Raji (cell line): ENCODE data around the gene TOP1.

Experiments
- POLR2A ChIP-seq: IDR thresholded peaks from 2 replicates; pipeline ENCODE4 v1.6.1; 2011; ENCODE audit warnings: low read depth, low read length, control low read depth; ENCODE audit not compliant: insufficient read depth

The TOP1 gene

DNA sequence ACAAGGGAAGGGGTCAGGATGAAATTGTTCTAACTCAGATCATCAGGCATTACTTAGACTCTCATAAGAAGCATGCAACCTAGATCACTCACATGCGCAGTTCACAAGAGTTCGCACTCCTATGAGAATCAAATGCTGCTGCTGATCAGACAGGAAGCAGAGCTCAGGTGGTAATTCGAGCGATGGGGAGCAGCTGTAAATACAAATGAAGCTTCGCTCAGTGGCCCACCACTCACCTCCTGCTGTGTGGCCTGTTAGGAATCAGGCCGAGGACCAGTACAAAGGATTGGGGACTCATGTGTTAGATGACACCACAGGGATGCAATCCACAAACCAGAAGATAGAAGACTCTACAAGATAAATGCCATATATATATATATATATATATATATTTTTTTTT is 31.5 kb upstream of the TOP1 start:
- TF ChIP-seq POLR2A = no peak

DNA sequence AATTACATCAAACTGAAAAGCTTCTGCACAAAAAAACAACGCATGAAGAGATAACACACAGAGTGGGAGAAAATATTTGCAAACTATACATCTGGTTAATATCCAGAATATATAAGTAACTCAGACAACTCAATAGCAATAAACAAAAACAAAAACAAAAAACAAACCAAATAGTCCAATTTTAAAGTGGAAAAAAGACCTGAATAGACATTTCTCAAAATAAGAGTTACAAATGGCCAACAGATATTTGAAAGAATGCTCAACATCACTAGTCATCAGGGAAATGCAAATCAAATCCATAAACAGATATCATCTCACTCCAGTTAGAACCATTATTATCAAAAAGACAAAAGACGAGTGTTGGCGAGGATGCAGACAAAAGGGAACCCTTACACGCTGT is 28.8 kb upstream of the TOP1 start:
- no peak for TF ChIP-seq POLR2A

- TF ChIP-seq POLR2A = no peak
Observed at GRCh38 chr20:41000628-41001027, 28.0 kb upstream of the TOP1 start.

GRCh38 chr20:41001497-41001896 is 27.1 kb upstream of the TOP1 start:
- TF ChIP-seq POLR2A = no peak

GRCh38 chr20:41002842-41003142 is 25.8 kb upstream of the TOP1 start:
- TF ChIP-seq POLR2A = no peak

GRCh38 chr20:41003143-41003935 is 25.3 kb upstream of the TOP1 start:
- no peak for TF ChIP-seq POLR2A

- no peak for TF ChIP-seq POLR2A
Observed at GRCh38 chr20:41004531-41005360, 23.9 kb upstream of the TOP1 start.

- TF ChIP-seq POLR2A = no peak
Observed at GRCh38 chr20:41005361-41005729, 23.3 kb upstream of the TOP1 start.

DNA sequence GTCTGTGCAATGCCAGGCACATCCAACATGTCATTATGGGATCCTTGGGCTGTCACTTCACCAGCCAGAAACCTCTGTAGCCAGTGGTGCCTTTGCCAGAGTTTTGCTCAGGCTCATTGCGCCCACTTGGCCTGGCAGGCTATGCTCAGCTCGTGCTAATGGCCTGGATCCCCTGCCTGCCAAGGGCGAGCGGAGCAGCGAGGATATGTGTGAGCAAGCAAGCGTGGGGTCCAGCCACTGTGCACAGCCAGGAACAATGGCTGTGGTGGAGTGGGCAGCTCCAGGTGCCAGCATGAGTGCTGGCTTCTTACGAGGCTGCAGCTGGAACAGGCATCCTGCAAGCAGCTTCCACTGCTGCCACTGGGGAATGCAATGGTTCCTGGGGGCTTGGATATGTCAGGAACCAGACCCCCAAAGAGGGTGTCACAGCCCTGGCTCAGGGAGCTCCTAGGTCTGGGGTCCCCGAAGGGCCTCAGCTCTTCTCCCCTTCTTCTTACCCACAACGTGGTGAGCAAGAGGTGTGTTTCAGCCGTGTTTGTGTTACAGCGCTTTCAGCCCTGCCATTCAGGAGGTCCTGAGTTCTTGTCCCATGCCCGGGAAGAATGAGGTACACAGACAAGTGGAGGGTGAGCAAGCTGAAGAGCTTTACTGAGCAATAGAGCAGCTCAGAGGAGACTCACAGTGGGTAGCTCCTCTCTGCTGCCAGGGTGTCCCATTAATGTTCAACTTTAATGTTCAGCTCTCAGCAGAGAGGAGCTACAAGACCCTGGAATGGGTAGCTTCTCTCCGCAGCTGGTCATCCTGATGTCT is 22.3 kb upstream of the TOP1 start:
- no peak for TF ChIP-seq POLR2A

GRCh38 chr20:41006936-41007474 is 21.6 kb upstream of the TOP1 start:
- TF ChIP-seq POLR2A = no peak

GRCh38 chr20:41007481-41007880 is 21.1 kb upstream of the TOP1 start:
- no peak for TF ChIP-seq POLR2A

DNA sequence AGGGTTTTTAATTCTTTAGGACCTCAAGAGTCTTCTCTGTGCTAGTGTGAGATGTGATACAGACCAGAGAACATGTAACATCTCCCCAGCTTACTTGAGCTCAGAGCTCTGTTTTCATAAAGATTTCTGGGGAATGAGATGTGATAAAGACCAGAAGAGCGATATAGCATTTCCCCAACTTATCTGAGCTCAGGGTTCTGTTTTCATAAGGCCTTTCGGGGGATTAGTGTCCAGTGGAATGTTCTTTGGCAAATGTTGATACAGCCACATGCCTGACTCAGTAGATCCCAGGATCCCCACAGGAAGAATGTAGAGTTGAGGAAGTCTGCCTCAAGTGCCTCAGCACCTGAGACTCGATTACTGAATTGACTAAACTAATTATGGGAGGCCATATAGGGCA is 18.7 kb upstream of the TOP1 start:
- no peak for TF ChIP-seq POLR2A

- TF ChIP-seq POLR2A = 0 out of 2 replicates have a peak, but pooled peaks have one; percentile 27
Observed at GRCh38 chr20:41011551-41012067, 17.0 kb upstream of the TOP1 start.

- no peak for TF ChIP-seq POLR2A
Observed at GRCh38 chr20:41014561-41015088, 14.0 kb upstream of the TOP1 start.
